ELR (cell line): ENCODE measurements around the gene CFAP61.

ENCODE experiments used
- DNase-seq: peaks from one replicate; pipeline ENCODE4 v3.0.0-alpha.2; 2015; ENCODE audit warnings: low read depth

Gene CFAP61

GRCh38 chr20:20037960-20038359, 14.4 kb upstream of the CFAP61 start:
- peak; percentile 76 for DNase-seq

GRCh38 chr20:20038586-20038985, 13.7 kb upstream of the CFAP61 start:
- DNase-seq: no peak

GRCh38 chr20:20039752-20040387, 12.5 kb upstream of the CFAP61 start:
- no peak for DNase-seq

GRCh38 chr20:20051767-20052073, 612 bp upstream of the CFAP61 start:
- no peak for DNase-seq

- DNase-seq: no peak
These were observed 8.1 kb downstream of the CFAP61 start for GRCh38 chr20:20060234-20060998.

- DNase-seq: peak; percentile 7
These were observed 11.8 kb downstream of the CFAP61 start for GRCh38 chr20:20063941-20064702.

GRCh38 chr20:20065361-20065760, 13.0 kb downstream of the CFAP61 start:
- no peak for DNase-seq

GRCh38 chr20:20070871-20071726, 18.8 kb downstream of the CFAP61 start:
- no peak for DNase-seq

- no peak for DNase-seq
These were observed 21.6 kb downstream of the CFAP61 start for GRCh38 chr20:20073801-20074371.

- no peak for DNase-seq
These were observed 22.7 kb downstream of the CFAP61 start for GRCh38 chr20:20075032-20075431.

GRCh38 chr20:20076297-20077065, 24.1 kb downstream of the CFAP61 start:
- DNase-seq: peak; percentile 55

GRCh38 chr20:20078041-20078440, 25.7 kb downstream of the CFAP61 start:
- DNase-seq: no peak

GRCh38 chr20:20079102-20079784, 26.9 kb downstream of the CFAP61 start:
- DNase-seq: no peak

- DNase-seq: peak; percentile 60
These were observed 31.5 kb downstream of the CFAP61 start for GRCh38 chr20:20083807-20084206.

GRCh38 chr20:20084296-20084752, 32.0 kb downstream of the CFAP61 start:
- DNase-seq: no peak

- DNase-seq: no peak
These were observed 32.7 kb downstream of the CFAP61 start for GRCh38 chr20:20085071-20085470.

GRCh38 chr20:20085812-20086211, 33.5 kb downstream of the CFAP61 start:
- no peak for DNase-seq

GRCh38 chr20:20089018-20089417, 36.7 kb downstream of the CFAP61 start:
- no peak for DNase-seq

GRCh38 chr20:20089939-20090338, 37.6 kb downstream of the CFAP61 start:
- no peak for DNase-seq

GRCh38 chr20:20092827-20093226, 40.5 kb downstream of the CFAP61 start:
- no peak for DNase-seq
